GM12864 (cell line): ENCODE data around the gene CUBN.

ENCODE experiments used
- DNase-seq: peaks from one replicate; pipeline ENCODE4 v3.0.0-alpha.2; 2011; ENCODE audit warnings: low read depth
- H3K4me3 ChIP-seq: 2 replicates; pipeline ENCODE4 v1.5.1; 2011; ENCODE audit warnings: mild to moderate bottlenecking, low read depth, low read length, control low read depth
- CTCF ChIP-seq: IDR thresholded peaks from 2 replicates; pipeline ENCODE4 v1.5.1; 2011; ENCODE audit warnings: low read depth, mild to moderate bottlenecking, moderate library complexity, low read length, control low read depth, inconsistent platforms; ENCODE audit errors: missing control alignments

The CUBN gene

GRCh38 chr10:16809074-16809718 is 320.4 kb downstream of the CUBN start:
- no peak for DNase-seq
- peak; percentile 73 for TF ChIP-seq CTCF
- no peak overlapping the region for H3K4me3 ChIP-seq

- no peak overlapping the region for H3K4me3 ChIP-seq
- TF ChIP-seq CTCF: no peak
- no peak for DNase-seq
Observed at GRCh38 chr10:16804123-16804522, 325.5 kb downstream of the CUBN start.

DNA sequence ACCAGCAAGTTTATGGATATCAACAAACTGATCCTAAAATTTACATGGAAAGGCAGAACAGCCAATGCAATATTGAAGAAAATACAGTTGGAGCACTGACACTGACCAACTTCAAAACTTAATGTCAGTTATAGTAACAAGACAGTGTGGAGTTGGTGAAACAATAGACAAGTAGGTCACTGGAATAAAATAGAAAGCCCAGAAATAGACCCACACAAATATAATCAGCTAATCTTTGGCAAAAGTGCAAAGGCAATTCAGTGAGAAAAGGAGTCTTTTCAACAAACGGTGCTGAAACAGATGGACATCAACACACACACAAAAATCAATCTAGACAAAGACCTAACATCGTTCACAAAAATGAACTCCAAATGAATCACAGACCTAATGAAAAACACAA is 326.1 kb downstream of the CUBN start:
- TF ChIP-seq CTCF: no peak
- no peak overlapping the region for H3K4me3 ChIP-seq
- DNase-seq: no peak

GRCh38 chr10:16799621-16800020 is 330.0 kb downstream of the CUBN start:
- DNase-seq: peak; percentile 37

DNA sequence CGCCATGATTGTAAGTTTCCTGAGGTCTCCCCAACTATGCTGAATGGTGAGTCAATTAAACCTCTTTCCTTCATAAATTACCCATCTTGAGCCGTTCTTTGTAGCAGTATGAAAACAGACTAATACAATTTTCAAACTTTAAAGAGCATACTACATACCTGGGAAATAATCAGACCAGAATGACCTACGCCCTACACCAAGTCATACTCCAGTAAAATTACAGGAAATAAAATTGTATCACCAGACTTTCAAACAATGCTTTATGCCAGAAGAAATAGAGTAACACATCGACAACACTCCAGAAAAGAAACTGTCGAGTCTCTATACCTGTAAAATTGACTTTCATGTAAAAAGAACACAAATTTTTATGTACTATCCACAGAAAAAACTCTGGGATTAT is 331.0 kb downstream of the CUBN start:
- no peak for DNase-seq
- no peak for TF ChIP-seq CTCF
- H3K4me3 ChIP-seq: no peak overlapping the region

More at GRCh38 chr10:16799621-16800020, 330.0 kb downstream of the CUBN start:
- no peak for TF ChIP-seq CTCF
- H3K4me3 ChIP-seq: no peak overlapping the region; the same call in 1 of the 2 replicates

GRCh38 chr10:16795410-16796073 is 334.1 kb downstream of the CUBN start:
- TF ChIP-seq CTCF: no peak
- no peak for DNase-seq
- no peak overlapping the region for H3K4me3 ChIP-seq

DNA sequence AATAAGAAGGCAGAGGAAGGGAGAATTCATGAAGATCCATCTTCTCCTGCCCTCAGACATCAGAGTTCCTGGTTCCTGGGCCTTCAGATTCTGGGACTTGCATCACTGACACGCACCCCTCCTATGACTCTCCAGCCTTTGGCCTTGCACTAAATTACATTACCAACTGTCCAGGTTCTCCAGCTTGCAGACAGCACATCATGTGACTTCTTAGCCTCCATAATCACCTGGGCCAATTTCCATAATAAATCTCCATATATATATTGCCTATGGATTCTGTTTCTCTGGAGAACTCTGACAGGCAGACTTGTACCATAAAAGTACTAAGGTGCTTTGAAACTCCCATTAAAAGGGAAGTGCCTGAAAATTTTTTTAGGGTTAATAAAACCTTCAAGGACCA is 335.6 kb downstream of the CUBN start:
- DNase-seq: no peak
- TF ChIP-seq CTCF: no peak

More for the DNA sequence above, 335.6 kb downstream of the CUBN start:
- H3K4me3 ChIP-seq: no peak overlapping the region
